ENCODE results near the gene RAB11FIP4.

- TF ChIP-seq, protein P1, sequence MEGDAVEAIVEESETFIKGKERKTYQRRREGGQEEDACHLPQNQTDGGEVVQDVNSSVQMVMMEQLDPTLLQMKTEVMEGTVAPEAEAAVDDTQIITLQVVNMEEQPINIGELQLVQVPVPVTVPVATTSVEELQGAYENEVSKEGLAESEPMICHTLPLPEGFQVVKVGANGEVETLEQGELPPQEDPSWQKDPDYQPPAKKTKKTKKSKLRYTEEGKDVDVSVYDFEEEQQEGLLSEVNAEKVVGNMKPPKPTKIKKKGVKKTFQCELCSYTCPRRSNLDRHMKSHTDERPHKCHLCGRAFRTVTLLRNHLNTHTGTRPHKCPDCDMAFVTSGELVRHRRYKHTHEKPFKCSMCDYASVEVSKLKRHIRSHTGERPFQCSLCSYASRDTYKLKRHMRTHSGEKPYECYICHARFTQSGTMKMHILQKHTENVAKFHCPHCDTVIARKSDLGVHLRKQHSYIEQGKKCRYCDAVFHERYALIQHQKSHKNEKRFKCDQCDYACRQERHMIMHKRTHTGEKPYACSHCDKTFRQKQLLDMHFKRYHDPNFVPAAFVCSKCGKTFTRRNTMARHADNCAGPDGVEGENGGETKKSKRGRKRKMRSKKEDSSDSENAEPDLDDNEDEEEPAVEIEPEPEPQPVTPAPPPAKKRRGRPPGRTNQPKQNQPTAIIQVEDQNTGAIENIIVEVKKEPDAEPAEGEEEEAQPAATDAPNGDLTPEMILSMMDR (IDR thresholded peaks at IDR 0.05): no peak
- no peak for TF ChIP-seq POLR2A (IDR thresholded peaks at IDR 0.05)
These were observed 19.9 kb upstream of the RAB11FIP4 start for GRCh38 chr17:31371511-31372097.
